Activated naive CD8-positive, alpha-beta T cell treated with anti-CD3 and anti-CD28 coated beads for 36 hours (primary cell): ENCODE results near the gene KRTAP4-1. TPM values are rescaled to one million over a fixed set of nuclear protein-coding genes. Genes with fewer than 3 reads are reported as not detected.
"Not testable (repeated sequence)": the region's sequence is repeated elsewhere in the genome, so short reads cannot be mapped to it uniquely, and the experiment has no call there.

ENCODE experiments used
- DNase-seq: peaks from one replicate; pipeline ENCODE4 v3.0.0; 2021
- H3K27ac Mint-ChIP-seq: one replicate; pipeline ENCODE4 v1.8.0; 2022; ENCODE audit warnings: mild to moderate bottlenecking, moderate library complexity, mixed read lengths
- H3K27me3 Mint-ChIP-seq: one replicate; pipeline ENCODE4 v1.8.0; 2022; ENCODE audit warnings: mild to moderate bottlenecking, mixed read lengths
- H3K36me3 Mint-ChIP-seq: one replicate; pipeline ENCODE4 v1.8.0; 2021; ENCODE audit warnings: mild to moderate bottlenecking, mixed read lengths
- H3K4me1 Mint-ChIP-seq: one replicate; pipeline ENCODE4 v1.8.0; 2021; ENCODE audit warnings: mixed read lengths
- H3K4me3 Mint-ChIP-seq: one replicate; pipeline ENCODE4 v1.8.0; 2022; ENCODE audit warnings: mild to moderate bottlenecking, moderate library complexity, mixed read lengths
- H3K9me3 Mint-ChIP-seq: one replicate; pipeline ENCODE4 v1.8.0; 2022; ENCODE audit warnings: mixed read lengths
- total RNA-seq, 2 experiments: library from RNA; stranded (reverse); gene quantifications; one replicate each; pipeline ENCODE4 v1.2.3, GENCODE V29; 2021

The KRTAP4-1 gene
- total RNA-seq, 2 experiments from 2014 or later = not detected

GRCh38 chr17:41148971-41149651, 35.6 kb downstream of the KRTAP4-1 start:
- H3K27ac Mint-ChIP-seq, H3K4me3 Mint-ChIP-seq, H3K9me3 Mint-ChIP-seq, H3K27me3 Mint-ChIP-seq, DNase-seq, H3K4me1 Mint-ChIP-seq, H3K36me3 Mint-ChIP-seq: not testable (repeated sequence)

DNA sequence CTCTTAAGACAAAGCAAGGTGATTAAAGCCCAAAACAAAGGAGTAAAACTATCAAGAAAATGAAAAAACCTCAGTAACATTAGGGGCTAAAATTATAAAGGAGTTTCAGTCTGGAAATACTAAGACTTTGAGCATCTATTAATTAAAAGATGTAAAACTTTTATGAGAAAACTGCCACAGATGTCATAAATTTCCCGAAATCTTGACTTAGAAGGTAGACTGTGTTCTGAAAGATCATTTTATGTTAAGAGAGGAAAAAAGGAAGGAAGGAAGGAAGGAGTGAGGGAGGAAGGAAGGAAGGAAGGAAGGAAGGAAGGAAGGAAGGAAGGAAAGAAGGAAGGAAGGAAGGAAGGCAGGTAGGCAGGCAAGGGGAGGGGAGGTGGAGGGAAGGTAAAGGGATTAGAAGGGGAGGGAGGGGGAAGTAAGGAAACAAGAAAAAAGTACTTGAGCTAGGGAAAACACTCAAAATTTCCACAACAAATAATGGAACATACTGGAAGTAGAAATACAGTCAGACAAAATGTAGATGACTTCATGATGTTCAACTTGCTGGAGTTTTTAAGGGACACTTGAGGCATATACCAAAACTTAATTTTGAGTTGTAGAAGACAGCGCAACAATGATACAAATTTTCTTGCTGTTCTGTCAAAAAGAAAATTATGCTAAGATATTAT, 37.0 kb downstream of the KRTAP4-1 start:
- no peak for DNase-seq
- no peaks in the 10 kb centered on the region for H3K4me1 Mint-ChIP-seq
- H3K27me3 Mint-ChIP-seq = no peaks in the 10 kb centered on the region
- peaks cover 11% of the 10 kb centered on the region for H3K9me3 Mint-ChIP-seq
- H3K27ac Mint-ChIP-seq = no peak overlapping the region
- no peak overlapping the region for H3K4me3 Mint-ChIP-seq
- peaks cover 4% of the 10 kb centered on the region for H3K36me3 Mint-ChIP-seq

DNA sequence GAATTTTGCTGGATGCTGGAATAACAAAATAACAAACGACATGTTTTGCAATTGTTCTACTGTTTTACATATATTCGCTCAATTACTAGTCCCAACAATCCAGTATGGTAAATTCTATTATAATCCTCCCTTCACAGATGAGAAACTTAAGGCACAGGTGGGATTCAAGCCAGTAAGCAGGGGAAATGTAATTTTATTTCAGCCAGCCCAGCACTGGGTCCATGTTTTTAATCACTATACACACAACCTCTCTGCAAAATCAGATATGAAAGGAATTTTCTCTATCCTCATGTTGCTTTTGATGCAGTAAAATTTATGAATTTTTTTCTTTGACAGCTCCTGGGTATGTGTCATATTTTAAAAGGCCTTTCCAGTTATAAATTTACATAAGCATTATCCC, 39.5 kb downstream of the KRTAP4-1 start:
- H3K27ac Mint-ChIP-seq = no peak overlapping the region
- H3K36me3 Mint-ChIP-seq = peaks cover 4% of the 10 kb centered on the region
- no peaks in the 10 kb centered on the region for H3K4me1 Mint-ChIP-seq
- no peaks in the 10 kb centered on the region for H3K27me3 Mint-ChIP-seq
- DNase-seq = no peak
- H3K4me3 Mint-ChIP-seq = no peak overlapping the region
- peaks cover 23% of the 10 kb centered on the region for H3K9me3 Mint-ChIP-seq

DNA sequence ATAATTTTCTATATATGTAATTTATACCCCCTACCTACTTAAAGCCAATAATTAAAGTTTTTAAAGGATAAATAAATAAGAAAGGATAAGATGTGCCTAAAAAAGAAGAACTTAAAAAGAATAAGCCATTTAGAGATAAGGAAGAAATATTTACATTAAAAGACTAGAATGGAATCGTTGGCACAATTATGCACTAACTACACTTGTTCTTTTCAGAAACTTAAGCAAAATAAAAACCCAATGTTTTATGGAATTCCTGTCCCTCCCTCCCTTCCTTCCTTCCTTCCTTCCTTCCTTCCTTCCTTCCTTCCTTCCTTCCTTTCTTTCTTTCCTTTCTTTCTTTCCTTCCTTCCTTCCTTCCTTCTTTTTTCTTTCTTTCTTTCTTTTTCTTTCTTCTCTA, 39.9 kb downstream of the KRTAP4-1 start:
- Mint-ChIP-seq H3K27me3 (no peaks in the 10 kb centered on the region), H3K4me1 (no peaks in the 10 kb centered on the region), H3K4me3 (no peak overlapping the region), H3K27ac (no peak overlapping the region), H3K36me3 (peaks cover 4% of the 10 kb centered on the region), H3K9me3 (peaks cover 23% of the 10 kb centered on the region)
- DNase-seq = no peak

- Mint-ChIP-seq H3K9me3 (peaks cover 32% of the 10 kb centered on the region), H3K27me3 (no peaks in the 10 kb centered on the region), H3K4me1 (no peaks in the 10 kb centered on the region), H3K36me3 (peaks cover 7% of the 10 kb centered on the region), H3K27ac (no peak overlapping the region), H3K4me3 (no peak overlapping the region)
- no peak for DNase-seq
These were observed 43.4 kb downstream of the KRTAP4-1 start for GRCh38 chr17:41141361-41141760.

GRCh38 chr17:41140360-41141131, 44.2 kb downstream of the KRTAP4-1 start, which contains the start of gene KRTAP4-6:
Gene KRTAP4-6, minus strand, starts transcription at chr17:41140544. Its CDS starts 57 bp downstream, at chr17:41140487.
- Mint-ChIP-seq H3K27ac (no peak within 1 kb of the TSS), H3K27me3 (no peaks in the 10 kb centered on the region), H3K36me3 (peaks cover 7% of the 10 kb centered on the region), H3K9me3 (peaks cover 33% of the 10 kb centered on the region), H3K4me1 (no peaks in the 10 kb centered on the region), H3K4me3 (no peak within 1 kb of the TSS)
- DNase-seq = no peak

DNA sequence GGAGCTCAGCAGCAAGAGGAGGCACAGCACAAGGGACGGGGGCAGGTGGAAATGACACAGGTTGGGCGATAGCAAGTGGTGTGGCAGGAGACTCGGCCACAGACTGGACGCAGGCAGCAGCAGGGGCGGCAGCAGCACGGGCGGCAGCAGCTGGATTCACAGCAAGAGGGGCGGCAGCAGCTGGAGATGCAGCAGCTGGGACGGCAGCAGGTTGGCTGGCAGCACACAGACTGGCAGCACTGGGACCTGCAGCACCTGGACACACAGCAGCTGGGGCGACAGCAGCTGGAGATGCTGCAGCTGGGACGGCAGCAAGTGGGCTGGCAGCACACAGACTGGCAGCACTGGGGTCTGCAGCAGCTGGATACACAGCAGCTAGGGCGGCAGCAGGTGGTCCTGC, 44.8 kb downstream of the KRTAP4-1 start:
- not testable (repeated sequence) for H3K4me3 Mint-ChIP-seq, H3K27ac Mint-ChIP-seq, DNase-seq, H3K4me1 Mint-ChIP-seq, H3K27me3 Mint-ChIP-seq, H3K36me3 Mint-ChIP-seq
- H3K9me3 Mint-ChIP-seq = peaks cover 31% of the 10 kb centered on the region

Other genes starting within 250 kb of the KRTAP4-1 start
- not detected for gene KRT23, start 247.3 kb downstream of the KRTAP4-1 start, total RNA-seq
- gene KRT39, start 218.0 kb downstream of the KRTAP4-1 start, total RNA-seq = not detected
- not detected for gene KRT40, start 200.6 kb downstream of the KRTAP4-1 start, total RNA-seq
- gene KRTAP3-3, start 190.7 kb downstream of the KRTAP4-1 start, total RNA-seq = not detected
- not detected for gene KRTAP3-2, start 185.0 kb downstream of the KRTAP4-1 start, total RNA-seq
- gene KRTAP3-1, start 175.8 kb downstream of the KRTAP4-1 start, total RNA-seq = not detected
- gene KRTAP1-5, start 157.7 kb downstream of the KRTAP4-1 start, total RNA-seq = not detected
- not detected for gene KRTAP1-4, start 154.7 kb downstream of the KRTAP4-1 start, total RNA-seq
- gene KRTAP1-3, start 150.0 kb downstream of the KRTAP4-1 start, total RNA-seq = not detected
- gene KRTAP1-1, start 143.5 kb downstream of the KRTAP4-1 start, total RNA-seq = not detected
- not detected for gene KRTAP2-1, start 137.6 kb downstream of the KRTAP4-1 start, total RNA-seq
- not detected for gene KRTAP2-2, start 129.7 kb downstream of the KRTAP4-1 start, total RNA-seq
- not detected for gene KRTAP2-3, start 124.8 kb downstream of the KRTAP4-1 start, total RNA-seq
- gene KRTAP2-4, start 119.0 kb downstream of the KRTAP4-1 start, total RNA-seq = not detected
- gene KRTAP4-7, start 100.8 kb downstream of the KRTAP4-1 start, total RNA-seq = not detected
- not detected for gene KRTAP4-8, start 86.8 kb downstream of the KRTAP4-1 start, total RNA-seq
- not detected for gene KRTAP4-16, start 82.7 kb downstream of the KRTAP4-1 start, total RNA-seq
- not detected for gene KRTAP4-9, start 79.5 kb downstream of the KRTAP4-1 start, total RNA-seq
- not detected for gene KRTAP4-11, start 66.5 kb downstream of the KRTAP4-1 start, total RNA-seq
- gene KRTAP4-12, start 60.7 kb downstream of the KRTAP4-1 start, total RNA-seq = not detected
- not detected for gene KRTAP4-6, start 44.4 kb downstream of the KRTAP4-1 start, total RNA-seq
- gene KRTAP4-5, start 35.1 kb downstream of the KRTAP4-1 start, total RNA-seq = not detected
- gene KRTAP4-4, start 24.2 kb downstream of the KRTAP4-1 start, total RNA-seq = not detected
- gene KRTAP4-3, start 16.7 kb downstream of the KRTAP4-1 start, total RNA-seq = not detected
- gene KRTAP4-2, start 6.7 kb downstream of the KRTAP4-1 start, total RNA-seq = not detected
- not detected for gene KRTAP9-1, start 5.0 kb upstream of the KRTAP4-1 start, total RNA-seq
- gene KRTAP9-2, start 41.7 kb upstream of the KRTAP4-1 start, total RNA-seq = not detected
- gene KRTAP9-3, start 47.5 kb upstream of the KRTAP4-1 start, total RNA-seq = not detected
- gene KRTAP9-8, start 53.1 kb upstream of the KRTAP4-1 start, total RNA-seq = not detected
- gene KRTAP9-4, start 64.8 kb upstream of the KRTAP4-1 start, total RNA-seq = not detected
- gene KRTAP9-9, start 70.5 kb upstream of the KRTAP4-1 start, total RNA-seq = not detected
- gene KRTAP9-6, start 80.5 kb upstream of the KRTAP4-1 start, total RNA-seq = not detected
- gene KRTAP9-7, start 90.8 kb upstream of the KRTAP4-1 start, total RNA-seq = not detected
- not detected for gene KRTAP29-1, start 117.9 kb upstream of the KRTAP4-1 start, total RNA-seq
- not detected for gene KRTAP16-1, start 124.4 kb upstream of the KRTAP4-1 start, total RNA-seq
- not detected for gene KRTAP17-1, start 130.8 kb upstream of the KRTAP4-1 start, total RNA-seq
- not detected for gene KRT33A, start 165.9 kb upstream of the KRTAP4-1 start, total RNA-seq
- not detected for gene KRT33B, start 184.9 kb upstream of the KRTAP4-1 start, total RNA-seq
- not detected for gene KRT34, start 197.4 kb upstream of the KRTAP4-1 start, total RNA-seq
- gene KRT31, start 212.7 kb upstream of the KRTAP4-1 start, total RNA-seq = not detected
- gene KRT37, start 239.7 kb upstream of the KRTAP4-1 start, total RNA-seq = not detected